ENCODE results near the gene GYPC.

DNA sequence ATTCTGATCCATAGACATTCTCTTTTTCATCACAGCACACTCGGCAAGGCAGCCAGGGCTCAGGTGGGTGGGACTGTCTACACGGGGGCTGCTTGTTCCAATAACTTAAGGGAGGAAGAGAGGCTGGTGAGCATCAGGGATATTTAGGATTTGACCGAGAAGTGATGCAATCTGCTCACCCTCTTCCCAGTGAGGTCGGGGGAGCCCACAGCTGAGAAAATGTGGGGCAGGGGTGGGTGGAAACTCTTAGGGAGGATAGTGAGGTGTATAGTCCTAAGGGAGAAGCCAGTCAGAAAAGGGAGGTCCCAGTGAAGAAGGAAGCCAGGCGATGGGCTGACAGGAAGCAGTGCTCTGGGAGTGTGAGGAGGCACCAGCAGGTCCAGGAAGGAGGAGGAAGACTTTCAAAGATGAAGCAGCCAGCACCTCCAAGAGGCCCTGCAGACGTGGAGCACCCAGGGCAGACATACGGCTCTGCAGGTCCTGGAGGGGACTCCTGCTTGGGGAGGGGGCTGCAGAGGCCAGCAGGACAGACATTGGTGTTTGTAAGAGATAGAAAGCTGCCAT lies 76.8 kb downstream of the GYPC start:
- TF ChIP-seq, protein P1, sequence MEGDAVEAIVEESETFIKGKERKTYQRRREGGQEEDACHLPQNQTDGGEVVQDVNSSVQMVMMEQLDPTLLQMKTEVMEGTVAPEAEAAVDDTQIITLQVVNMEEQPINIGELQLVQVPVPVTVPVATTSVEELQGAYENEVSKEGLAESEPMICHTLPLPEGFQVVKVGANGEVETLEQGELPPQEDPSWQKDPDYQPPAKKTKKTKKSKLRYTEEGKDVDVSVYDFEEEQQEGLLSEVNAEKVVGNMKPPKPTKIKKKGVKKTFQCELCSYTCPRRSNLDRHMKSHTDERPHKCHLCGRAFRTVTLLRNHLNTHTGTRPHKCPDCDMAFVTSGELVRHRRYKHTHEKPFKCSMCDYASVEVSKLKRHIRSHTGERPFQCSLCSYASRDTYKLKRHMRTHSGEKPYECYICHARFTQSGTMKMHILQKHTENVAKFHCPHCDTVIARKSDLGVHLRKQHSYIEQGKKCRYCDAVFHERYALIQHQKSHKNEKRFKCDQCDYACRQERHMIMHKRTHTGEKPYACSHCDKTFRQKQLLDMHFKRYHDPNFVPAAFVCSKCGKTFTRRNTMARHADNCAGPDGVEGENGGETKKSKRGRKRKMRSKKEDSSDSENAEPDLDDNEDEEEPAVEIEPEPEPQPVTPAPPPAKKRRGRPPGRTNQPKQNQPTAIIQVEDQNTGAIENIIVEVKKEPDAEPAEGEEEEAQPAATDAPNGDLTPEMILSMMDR (conservative IDR thresholded peaks at IDR 0.05; ENCODE audit: low read depth, low read length): no peak
- TF ChIP-seq RAD21 (IDR thresholded peaks at IDR 0.05; ENCODE audit: low read length) (no peak), POLR2A (IDR thresholded peaks at IDR 0.05; ENCODE audit: low read depth, low read length) (no peak), FOS (IDR thresholded peaks at IDR 0.05; ENCODE audit: low read depth, low read length) (no peak), MAFK (IDR thresholded peaks at IDR 0.05; ENCODE audit: low read depth, low read length) (no peak), SMC3 (IDR thresholded peaks at IDR 0.05; ENCODE audit: low read depth, low read length) (no peak), RCOR1 (IDR thresholded peaks at IDR 0.05; ENCODE audit: insufficient replicate concordance, low read length) (no peak), BHLHE40 (IDR thresholded peaks at IDR 0.05; ENCODE audit: low read depth, low read length) (no peak), CEBPB (IDR thresholded peaks at IDR 0.05; ENCODE audit: low read depth, low read length) (no peak)
- TF ChIP-seq, protein P2, sequence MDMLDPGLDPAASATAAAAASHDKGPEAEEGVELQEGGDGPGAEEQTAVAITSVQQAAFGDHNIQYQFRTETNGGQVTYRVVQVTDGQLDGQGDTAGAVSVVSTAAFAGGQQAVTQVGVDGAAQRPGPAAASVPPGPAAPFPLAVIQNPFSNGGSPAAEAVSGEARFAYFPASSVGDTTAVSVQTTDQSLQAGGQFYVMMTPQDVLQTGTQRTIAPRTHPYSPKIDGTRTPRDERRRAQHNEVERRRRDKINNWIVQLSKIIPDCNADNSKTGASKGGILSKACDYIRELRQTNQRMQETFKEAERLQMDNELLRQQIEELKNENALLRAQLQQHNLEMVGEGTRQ (IDR thresholded peaks at IDR 0.05; ENCODE audit: low read depth, low read length): no peak
- TF ChIP-seq, protein P3, sequence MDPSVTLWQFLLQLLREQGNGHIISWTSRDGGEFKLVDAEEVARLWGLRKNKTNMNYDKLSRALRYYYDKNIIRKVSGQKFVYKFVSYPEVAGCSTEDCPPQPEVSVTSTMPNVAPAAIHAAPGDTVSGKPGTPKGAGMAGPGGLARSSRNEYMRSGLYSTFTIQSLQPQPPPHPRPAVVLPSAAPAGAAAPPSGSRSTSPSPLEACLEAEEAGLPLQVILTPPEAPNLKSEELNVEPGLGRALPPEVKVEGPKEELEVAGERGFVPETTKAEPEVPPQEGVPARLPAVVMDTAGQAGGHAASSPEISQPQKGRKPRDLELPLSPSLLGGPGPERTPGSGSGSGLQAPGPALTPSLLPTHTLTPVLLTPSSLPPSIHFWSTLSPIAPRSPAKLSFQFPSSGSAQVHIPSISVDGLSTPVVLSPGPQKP (IDR thresholded peaks at IDR 0.05; ENCODE audit: borderline replicate concordance, low read depth, low read length): no peak
